ENCODE measurements around the gene EPHA8. TPM values are rescaled to one million over a fixed set of nuclear protein-coding genes. Genes with fewer than 3 reads are reported as not detected.

Gene EPHA8
- total RNA-seq, 1 donor from 2014 or later: 0.69 TPM

DNA sequence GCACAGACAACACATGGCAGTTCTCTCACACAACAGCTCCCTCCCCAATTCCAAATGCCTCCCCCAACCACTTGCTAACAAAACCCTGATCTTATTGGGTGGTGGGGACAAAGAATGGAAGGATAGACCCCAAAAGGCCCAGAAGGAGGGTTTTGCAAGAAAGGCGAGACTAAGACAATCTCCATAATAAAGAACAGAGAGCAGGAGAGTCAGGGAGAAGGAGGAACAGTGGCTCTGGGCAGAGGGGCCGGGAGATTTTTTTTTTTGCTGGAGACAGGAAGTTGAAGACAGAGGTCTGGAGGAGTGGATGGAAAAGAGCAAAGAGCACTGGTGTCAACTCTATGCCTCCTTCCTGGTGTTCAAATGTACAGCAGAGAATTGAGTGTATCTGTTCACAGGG, 66.6 kb downstream of the EPHA8 start:
- Mint-ChIP-seq H3K9me3 (ENCODE audit: unreplicated experiment) (peaks cover 3% of the 10 kb centered on the region), H3K4me3 (ENCODE audit: unreplicated experiment) (no peak overlapping the region), H3K4me1 (ENCODE audit: low read depth, unreplicated experiment) (peaks cover 15% of the 10 kb centered on the region), H3K27me3 (ENCODE audit: unreplicated experiment) (peaks cover 4% of the 10 kb centered on the region), H3K36me3 (ENCODE audit: unreplicated experiment) (no peaks in the 10 kb centered on the region), H3K27ac (ENCODE audit: unreplicated experiment) (no peak overlapping the region)
- TF ChIP-seq, protein P1, sequence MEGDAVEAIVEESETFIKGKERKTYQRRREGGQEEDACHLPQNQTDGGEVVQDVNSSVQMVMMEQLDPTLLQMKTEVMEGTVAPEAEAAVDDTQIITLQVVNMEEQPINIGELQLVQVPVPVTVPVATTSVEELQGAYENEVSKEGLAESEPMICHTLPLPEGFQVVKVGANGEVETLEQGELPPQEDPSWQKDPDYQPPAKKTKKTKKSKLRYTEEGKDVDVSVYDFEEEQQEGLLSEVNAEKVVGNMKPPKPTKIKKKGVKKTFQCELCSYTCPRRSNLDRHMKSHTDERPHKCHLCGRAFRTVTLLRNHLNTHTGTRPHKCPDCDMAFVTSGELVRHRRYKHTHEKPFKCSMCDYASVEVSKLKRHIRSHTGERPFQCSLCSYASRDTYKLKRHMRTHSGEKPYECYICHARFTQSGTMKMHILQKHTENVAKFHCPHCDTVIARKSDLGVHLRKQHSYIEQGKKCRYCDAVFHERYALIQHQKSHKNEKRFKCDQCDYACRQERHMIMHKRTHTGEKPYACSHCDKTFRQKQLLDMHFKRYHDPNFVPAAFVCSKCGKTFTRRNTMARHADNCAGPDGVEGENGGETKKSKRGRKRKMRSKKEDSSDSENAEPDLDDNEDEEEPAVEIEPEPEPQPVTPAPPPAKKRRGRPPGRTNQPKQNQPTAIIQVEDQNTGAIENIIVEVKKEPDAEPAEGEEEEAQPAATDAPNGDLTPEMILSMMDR (IDR thresholded peaks at IDR 0.05; ENCODE audit: partially characterized antibody, unreplicated experiment): no peak
- no peak for DNase-seq

DNA sequence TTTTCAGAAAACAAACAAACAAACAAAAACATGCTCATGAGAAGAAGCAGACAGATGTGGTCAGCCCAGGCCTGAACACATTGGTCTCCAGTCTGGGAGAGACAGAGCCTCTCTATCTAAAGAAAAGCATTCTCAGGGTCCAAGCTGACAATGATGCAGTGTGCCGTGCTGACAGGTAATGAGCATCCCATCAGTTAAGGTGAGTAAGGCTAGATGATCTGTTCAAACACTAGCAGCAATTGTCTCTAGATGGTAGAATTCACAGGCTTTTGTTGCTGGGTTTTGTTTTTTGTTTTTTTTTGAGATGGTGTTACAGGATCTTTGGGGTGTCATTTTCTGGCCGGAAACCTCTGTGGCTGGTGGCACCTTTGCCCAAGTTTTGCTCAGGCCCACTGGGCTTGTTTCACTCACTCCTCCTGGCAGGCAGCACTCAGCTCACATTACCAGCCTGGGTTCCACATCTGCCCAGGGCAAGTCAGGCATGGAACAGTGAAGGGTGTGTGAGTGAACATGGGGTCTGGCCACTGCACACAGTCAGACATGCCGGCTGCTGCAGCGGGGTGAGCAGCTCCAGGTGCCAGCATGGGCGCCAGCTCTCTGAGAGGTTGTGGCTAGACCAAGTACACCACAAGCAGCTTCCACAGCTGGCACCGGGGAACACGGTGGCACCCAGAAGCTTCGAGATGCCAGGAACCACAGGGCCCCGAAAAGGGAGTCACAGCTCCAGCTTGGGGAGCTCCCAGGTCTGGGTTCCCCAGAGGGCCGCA, 70.6 kb downstream of the EPHA8 start:
- Mint-ChIP-seq H3K36me3 (ENCODE audit: unreplicated experiment) (peaks cover 4% of the 10 kb centered on the region), H3K27ac (ENCODE audit: unreplicated experiment) (no peak overlapping the region), H3K4me1 (ENCODE audit: low read depth, unreplicated experiment) (peaks cover 14% of the 10 kb centered on the region), H3K4me3 (ENCODE audit: unreplicated experiment) (no peak overlapping the region), H3K27me3 (ENCODE audit: unreplicated experiment) (peaks cover 3% of the 10 kb centered on the region), H3K9me3 (ENCODE audit: unreplicated experiment) (peaks cover 3% of the 10 kb centered on the region)
- TF ChIP-seq, protein P1 (IDR thresholded peaks at IDR 0.05; ENCODE audit: partially characterized antibody, unreplicated experiment): no peak
- no peak for DNase-seq

DNA sequence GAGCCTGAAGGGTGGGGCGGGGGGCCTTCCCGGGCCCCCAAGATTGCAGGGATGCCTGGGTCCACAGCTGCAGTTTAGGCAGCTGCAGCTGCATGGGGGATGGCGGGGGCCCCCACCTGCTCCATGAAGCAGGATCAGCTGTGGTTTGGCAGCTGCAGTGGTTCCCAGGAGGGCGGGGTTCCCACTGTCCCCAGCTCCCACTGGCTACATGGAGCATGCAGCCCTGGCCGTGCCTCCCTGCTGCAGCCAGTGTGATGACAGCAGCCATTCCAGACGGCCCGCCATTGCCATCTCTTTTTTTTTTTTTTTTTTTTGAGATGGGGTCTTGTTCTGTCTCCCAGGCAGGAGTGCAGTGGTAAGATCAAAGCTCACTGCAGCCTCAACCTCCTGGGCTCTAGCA, 72.1 kb downstream of the EPHA8 start:
- Mint-ChIP-seq H3K36me3 (ENCODE audit: unreplicated experiment) (peaks cover 4% of the 10 kb centered on the region), H3K27ac (ENCODE audit: unreplicated experiment) (no peak overlapping the region), H3K9me3 (ENCODE audit: unreplicated experiment) (peaks cover 2% of the 10 kb centered on the region), H3K4me1 (ENCODE audit: low read depth, unreplicated experiment) (peaks cover 7% of the 10 kb centered on the region), H3K4me3 (ENCODE audit: unreplicated experiment) (no peak overlapping the region), H3K27me3 (ENCODE audit: unreplicated experiment) (peaks cover 6% of the 10 kb centered on the region)
- TF ChIP-seq, protein P1 (IDR thresholded peaks at IDR 0.05; ENCODE audit: partially characterized antibody, unreplicated experiment): no peak
- DNase-seq: no peak

DNA sequence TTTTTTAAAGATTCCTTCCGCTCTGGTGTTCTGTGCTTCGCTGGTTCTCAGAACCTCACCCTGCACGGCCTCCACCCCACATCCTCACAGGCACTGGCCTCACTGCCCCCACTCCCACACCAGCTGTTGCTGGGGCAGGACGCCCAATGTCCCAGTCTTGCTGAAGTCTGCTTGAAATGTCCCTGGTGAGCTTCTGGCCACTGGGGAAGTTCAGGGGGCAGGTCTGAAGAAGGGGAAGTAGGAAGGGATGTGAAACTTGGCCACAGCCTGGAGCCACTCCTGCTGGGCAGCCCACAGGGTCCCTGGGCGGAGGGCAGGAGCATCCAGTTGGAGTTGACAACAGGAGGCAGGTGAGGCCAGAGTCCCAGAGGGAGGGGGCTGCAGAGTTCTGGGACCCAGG, 73.1 kb downstream of the EPHA8 start, which contains the start of gene C1QA:
TSS of gene C1QA (plus strand) at position 276 of the 400 bp plus-strand sequence. CDS start 989 bp downstream, outside the sequence.
- Mint-ChIP-seq H3K27ac (ENCODE audit: unreplicated experiment) (no peak within 1 kb of the TSS), H3K27me3 (ENCODE audit: unreplicated experiment) (peaks cover 10% of the 10 kb centered on the region), H3K36me3 (ENCODE audit: unreplicated experiment) (peaks cover 4% of the 10 kb centered on the region), H3K4me1 (ENCODE audit: low read depth, unreplicated experiment) (peaks cover 11% of the 10 kb centered on the region), H3K9me3 (ENCODE audit: unreplicated experiment) (peaks cover 2% of the 10 kb centered on the region), H3K4me3 (ENCODE audit: unreplicated experiment) (no peak within 1 kb of the TSS)
- TF ChIP-seq, protein P1 (IDR thresholded peaks at IDR 0.05; ENCODE audit: partially characterized antibody, unreplicated experiment): no peak
- DNase-seq: no peak

DNA sequence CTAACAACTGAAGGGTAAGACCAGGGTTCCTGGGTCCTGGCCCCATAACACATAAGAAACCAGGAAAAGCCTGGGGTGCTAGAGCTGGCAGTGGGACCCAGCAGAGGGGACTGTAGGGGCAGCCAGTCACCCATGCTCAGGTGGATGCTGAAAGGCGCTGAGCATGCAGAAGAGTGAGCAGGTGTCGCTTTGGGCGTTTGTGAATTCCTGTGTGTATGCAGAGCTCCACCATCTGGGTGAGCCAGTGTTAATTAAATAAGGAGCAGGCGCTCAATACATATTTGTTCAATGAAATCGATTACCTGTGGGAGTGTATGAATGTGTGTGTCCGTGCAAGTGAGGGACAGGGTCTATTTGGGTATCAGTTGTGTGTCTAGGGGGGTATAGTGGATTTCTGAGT, 73.6 kb downstream of the EPHA8 start:
- no peak for DNase-seq
- Mint-ChIP-seq H3K36me3 (ENCODE audit: unreplicated experiment) (peaks cover 4% of the 10 kb centered on the region), H3K9me3 (ENCODE audit: unreplicated experiment) (peaks cover 3% of the 10 kb centered on the region), H3K4me3 (ENCODE audit: unreplicated experiment) (no peak overlapping the region), H3K4me1 (ENCODE audit: low read depth, unreplicated experiment) (peaks cover 14% of the 10 kb centered on the region), H3K27me3 (ENCODE audit: unreplicated experiment) (peaks cover 10% of the 10 kb centered on the region), H3K27ac (ENCODE audit: unreplicated experiment) (no peak overlapping the region)
- TF ChIP-seq, protein P1 (IDR thresholded peaks at IDR 0.05; ENCODE audit: partially characterized antibody, unreplicated experiment): no peak
